Large intestine (tissue), 3 donors: ENCODE results near the gene BTG2. TPM values are rescaled to one million over a fixed set of nuclear protein-coding genes. Genes with fewer than 3 reads are reported as not detected.

Source experiments
- DNase-seq, 2 donors: peaks; one replicate each; pipeline versions ENCODE4 v3.0.0 to v3.0.0-alpha.2; 2013
- H3K27ac ChIP-seq: one replicate; pipeline ENCODE4 v1.5.1; 2013; ENCODE audit warnings: low read length
- H3K27me3 ChIP-seq: 2 replicates; pipeline ENCODE4 v1.6.1; 2013; ENCODE audit warnings: low read length; ENCODE audit not compliant: control insufficient read depth, insufficient read depth
- H3K36me3 ChIP-seq: 2 replicates; pipeline ENCODE4 v1.6.1; 2013; ENCODE audit warnings: low read length; ENCODE audit not compliant: control insufficient read depth, insufficient read depth
- H3K4me1 ChIP-seq: one replicate; pipeline ENCODE4 v1.6.1; 2013; ENCODE audit warnings: low read length; ENCODE audit not compliant: control insufficient read depth, insufficient read depth
- H3K4me3 ChIP-seq: one replicate; pipeline ENCODE4 v1.5.1; 2013; ENCODE audit warnings: low read length
- H3K9me3 ChIP-seq: one replicate; pipeline ENCODE4 v1.6.1; 2013; ENCODE audit warnings: mild to moderate bottlenecking, low read depth, low read length, moderate library complexity; ENCODE audit not compliant: control insufficient read depth
- WGBS: methylation state at CpG from one replicate; pipeline ENCODE4 v1.1.5; 2013; ENCODE audit warnings: low lambda C conversion rate; ENCODE audit not compliant: insufficient coverage; 5-methylcytosine and 5-hydroxymethylcytosine counted together
- polyA plus RNA-seq: library from polyadenylated mRNA; unstranded; fragments of 120-200 nt; gene quantifications from one replicate; pipeline ENCODE4 v1.2.1, GENCODE V29; 2013

BTG2 gene
- polyA plus RNA-seq, 1 donor, result 191 TPM

DNA sequence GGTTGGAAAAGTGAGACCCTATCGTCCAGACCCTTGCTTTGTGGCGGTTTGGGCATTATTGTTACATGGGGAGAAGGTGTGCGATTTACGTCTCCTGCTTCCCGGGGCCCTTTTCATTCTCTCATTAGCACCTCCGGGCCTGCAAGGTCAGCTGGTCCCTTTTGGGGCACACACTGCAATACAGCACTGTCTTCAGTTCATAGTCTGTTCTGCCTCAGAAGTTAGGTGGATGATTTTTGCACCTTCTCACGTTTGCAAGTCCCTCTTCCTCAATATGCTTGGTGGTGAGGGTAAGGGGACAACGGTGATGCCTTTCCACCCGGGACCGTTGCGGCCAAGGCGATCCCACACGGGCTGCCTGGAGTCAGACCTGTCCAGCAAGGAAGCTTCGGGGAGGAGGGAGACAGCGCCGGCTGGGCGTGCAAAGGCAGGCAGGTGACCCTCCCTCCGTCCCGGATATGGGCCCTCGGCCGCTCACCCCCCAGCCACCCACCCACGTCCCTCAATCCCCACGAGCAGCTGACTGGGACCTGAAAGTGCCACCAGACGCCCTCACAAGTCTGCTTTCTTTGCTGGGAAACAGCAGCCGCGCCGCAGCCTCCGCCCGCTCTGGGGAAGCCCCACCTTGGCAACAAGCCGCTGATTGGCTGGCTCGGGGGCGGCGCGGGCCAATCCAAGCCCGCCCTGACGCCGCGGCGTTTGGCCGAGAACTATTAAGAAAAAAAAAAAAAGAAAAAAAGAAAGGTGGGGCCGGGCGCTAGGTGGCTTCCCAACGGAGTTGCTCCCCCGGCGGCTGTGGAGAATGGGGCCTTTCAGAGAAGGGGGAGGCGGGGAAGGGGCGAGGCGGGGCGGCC, 21.7 kb downstream of the BTG2 start:
- Histone ChIP-seq H3K4me1 (peaks cover 55% of the 10 kb centered on the region), H3K4me3 (peak overlapping the region; percentile 51)
- 10% methylated on average over 2 of the region's 49 CpGs for WGBS

DNA sequence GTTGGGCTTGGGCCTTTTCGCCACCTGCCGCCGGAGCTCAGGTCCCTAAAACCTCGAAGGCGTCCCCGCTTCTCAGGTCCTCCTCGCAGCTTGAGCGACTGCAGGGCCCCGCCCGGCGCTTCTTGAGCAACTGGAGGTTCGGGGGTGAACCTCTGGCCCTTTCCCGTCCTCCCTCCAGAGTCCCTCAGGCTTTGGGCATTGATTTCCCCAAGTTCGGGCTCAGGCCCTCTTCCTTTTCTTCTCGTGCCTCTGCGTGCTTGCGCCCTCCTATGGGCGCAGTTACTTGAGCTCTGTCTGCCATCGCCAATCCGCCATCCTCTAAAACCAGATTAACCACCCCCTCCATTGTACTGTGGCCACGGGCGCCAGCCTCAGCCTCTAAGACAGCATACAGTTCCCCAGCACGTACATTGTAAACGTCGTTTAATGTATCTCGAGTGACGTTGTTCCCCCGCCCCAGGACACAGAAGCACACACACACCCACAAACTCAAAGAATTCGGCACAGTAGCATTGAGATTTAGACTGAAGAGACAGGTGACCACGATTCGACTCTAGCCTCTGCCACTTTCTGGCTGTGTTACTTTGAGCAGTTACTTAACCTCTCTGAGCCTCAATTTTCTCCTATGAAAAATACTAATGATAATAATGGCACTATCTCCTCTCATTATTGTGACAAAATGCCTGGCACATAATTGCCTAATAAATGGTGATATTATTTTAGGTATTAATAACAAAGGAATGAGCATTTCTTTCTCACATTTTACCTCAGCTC, 22.6 kb downstream of the BTG2 start:
- peaks cover 47% of the 10 kb centered on the region for H3K4me1 ChIP-seq
- H3K27ac ChIP-seq, result peak overlapping the region; percentile 95
- no peaks in the 10 kb centered on the region for H3K36me3 ChIP-seq
- DNase-seq, result no peak
- no peaks in the 10 kb centered on the region for H3K27me3 ChIP-seq
- WGBS, result no CpG with 5 or more reads among the region's 31 CpGs
- peak overlapping the region; percentile 51 for H3K4me3 ChIP-seq
- H3K9me3 ChIP-seq, result no peaks in the 10 kb centered on the region

More for the DNA sequence above, 21.7 kb downstream of the BTG2 start:
- peak overlapping the region; percentile 95 for H3K27ac ChIP-seq
- peak; percentile 94 to 97 for DNase-seq
- H3K9me3 ChIP-seq, result no peaks in the 10 kb centered on the region
- no peaks in the 10 kb centered on the region for H3K36me3 ChIP-seq
- H3K27me3 ChIP-seq, result no peaks in the 10 kb centered on the region

DNA sequence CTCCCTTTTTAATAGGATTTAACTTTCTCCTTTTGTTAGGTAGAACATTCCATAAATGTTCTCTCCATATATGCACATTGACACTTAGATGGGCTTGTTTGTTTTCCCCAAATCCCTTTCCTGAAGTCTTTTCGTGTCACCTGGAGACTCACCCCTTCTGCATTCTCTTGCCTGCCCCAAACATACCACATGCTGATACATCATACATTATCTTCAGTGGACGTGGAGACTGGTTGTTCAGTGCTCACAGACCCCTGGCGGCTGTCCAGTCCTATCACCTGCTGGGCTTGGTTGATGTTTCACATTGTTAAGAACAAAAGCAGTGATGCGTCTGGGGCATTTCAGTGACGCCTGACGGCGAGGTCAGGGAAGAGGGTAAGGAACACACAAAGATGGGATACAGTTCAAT, 23.4 kb downstream of the BTG2 start:
- no peaks in the 10 kb centered on the region for H3K36me3 ChIP-seq
- no CpG with 5 or more reads among the region's 7 CpGs for WGBS
- no peak overlapping the region for H3K27ac ChIP-seq
- H3K4me1 ChIP-seq, result peaks cover 38% of the 10 kb centered on the region
- H3K27me3 ChIP-seq, result no peaks in the 10 kb centered on the region
- no peak overlapping the region for H3K4me3 ChIP-seq
- DNase-seq, result no peak
- H3K9me3 ChIP-seq, result no peaks in the 10 kb centered on the region

DNA sequence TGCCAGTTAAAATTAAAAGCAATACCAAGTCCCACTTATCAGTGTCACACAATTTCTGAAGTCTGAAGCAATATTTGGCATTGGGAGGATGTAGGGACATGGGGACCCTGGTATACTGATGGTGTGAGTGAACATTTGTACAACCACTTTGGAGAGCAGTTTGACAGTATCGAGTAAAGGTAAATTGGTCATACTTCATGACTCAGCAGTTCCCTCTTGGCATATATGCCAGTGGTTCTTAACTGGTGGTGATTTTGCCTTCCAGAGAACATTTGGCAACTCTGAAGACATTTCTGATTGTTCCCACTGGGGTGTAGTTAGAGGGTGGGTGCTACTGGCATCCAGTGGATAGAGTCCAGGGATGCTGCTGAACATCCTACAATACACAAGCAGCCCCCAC, 25.9 kb downstream of the BTG2 start:
- H3K4me3 ChIP-seq, result no peak overlapping the region
- peaks cover 13% of the 10 kb centered on the region for H3K4me1 ChIP-seq
- H3K27me3 ChIP-seq, result no peaks in the 10 kb centered on the region
- no CpG with 5 or more reads among the region's 1 CpG for WGBS
- H3K9me3 ChIP-seq, result no peaks in the 10 kb centered on the region
- H3K27ac ChIP-seq, result no peak overlapping the region
- DNase-seq, result no peak
- H3K36me3 ChIP-seq, result no peaks in the 10 kb centered on the region

DNA sequence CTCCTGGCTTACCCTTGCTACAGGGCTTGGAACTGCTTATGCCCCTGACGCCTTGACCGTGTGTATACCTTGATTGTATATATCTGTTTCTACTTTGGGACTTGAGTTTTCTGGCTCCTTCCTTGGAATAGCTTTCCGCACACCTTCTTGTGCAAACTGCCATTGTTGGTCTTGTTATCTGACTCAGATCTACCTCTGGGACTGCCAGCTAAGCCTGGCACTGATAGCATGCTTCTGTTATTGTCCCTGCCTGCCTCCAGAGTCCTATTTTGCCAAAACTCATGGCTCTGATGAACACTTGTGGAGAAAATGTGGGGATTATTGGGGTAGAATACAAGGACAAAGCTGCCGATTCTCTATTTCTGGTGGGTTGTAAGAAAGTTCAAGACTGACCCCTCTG, 30.2 kb downstream of the BTG2 start:
- Histone ChIP-seq H3K27ac (no peak overlapping the region), H3K27me3 (no peaks in the 10 kb centered on the region), H3K9me3 (no peaks in the 10 kb centered on the region), H3K4me1 (peaks cover 19% of the 10 kb centered on the region), H3K4me3 (no peak overlapping the region), H3K36me3 (peaks cover under 1% of the 10 kb centered on the region)
- DNase-seq, result no peak
- WGBS, result no CpG with 5 or more reads among the region's 4 CpGs

DNA sequence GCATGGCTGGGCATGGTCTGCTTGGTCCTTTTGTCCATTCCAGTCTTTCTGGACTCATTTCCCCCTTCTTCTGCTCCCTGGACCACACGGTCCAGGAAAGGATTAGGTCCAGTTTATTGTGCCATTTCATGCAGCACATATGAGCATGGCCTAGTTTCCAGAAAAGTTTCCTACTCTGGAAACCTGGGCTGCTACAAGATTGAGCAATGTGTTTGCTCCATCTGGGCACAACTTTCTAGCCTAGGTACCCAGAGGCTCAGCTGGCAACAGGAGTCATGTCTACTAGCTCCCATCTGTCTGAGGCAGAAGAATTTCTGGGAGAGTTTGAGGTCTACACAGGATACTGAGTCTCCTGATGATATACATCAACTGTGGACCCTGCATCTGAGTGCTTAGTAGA, 30.8 kb downstream of the BTG2 start:
- peaks cover 21% of the 10 kb centered on the region for H3K4me1 ChIP-seq
- no CpG with 5 or more reads among the region's 1 CpG for WGBS
- no peaks in the 10 kb centered on the region for H3K9me3 ChIP-seq
- no peak overlapping the region for H3K27ac ChIP-seq
- no peak for DNase-seq
- no peak overlapping the region for H3K4me3 ChIP-seq
- no peaks in the 10 kb centered on the region for H3K27me3 ChIP-seq
- peaks cover 5% of the 10 kb centered on the region for H3K36me3 ChIP-seq

DNA sequence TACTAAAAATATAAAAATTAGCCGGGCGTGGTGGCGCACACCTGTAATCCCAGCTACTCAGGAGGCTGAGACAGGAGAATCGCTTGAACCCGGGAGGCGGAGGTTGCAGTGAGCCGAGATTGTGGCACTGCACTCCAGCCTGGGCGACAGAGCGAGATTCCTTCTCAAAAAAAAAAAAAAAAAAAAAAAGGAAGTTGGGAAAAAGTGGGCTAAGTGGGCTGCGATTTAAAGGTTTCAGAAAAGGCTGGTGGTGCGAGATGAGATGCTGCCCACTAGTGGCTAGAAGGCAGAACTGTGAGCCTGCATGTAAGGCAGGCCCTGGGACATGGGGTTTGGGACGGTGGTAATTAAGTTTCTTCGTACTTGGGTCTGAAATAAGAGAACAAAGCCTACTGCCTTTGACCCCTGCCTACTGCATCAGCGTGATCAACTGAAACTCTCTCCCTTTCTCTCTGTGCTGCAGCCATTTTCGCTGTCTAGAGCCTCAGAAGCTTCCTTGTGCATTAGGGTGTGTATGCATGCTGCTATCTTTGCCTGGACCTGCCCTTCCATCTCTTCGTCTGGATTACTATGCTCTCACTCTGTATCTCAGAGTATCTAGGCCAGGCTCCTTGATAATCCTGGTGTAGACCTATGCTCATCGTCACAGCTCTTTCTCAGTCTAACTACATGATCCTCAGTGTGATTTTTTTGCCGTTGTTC, 33.2 kb downstream of the BTG2 start:
- WGBS, result 90% methylated on average over 2 of the region's 18 CpGs
- H3K4me1 ChIP-seq, result peaks cover 35% of the 10 kb centered on the region
- H3K4me3 ChIP-seq, result no peak overlapping the region
- H3K27ac ChIP-seq, result peak overlapping the region; percentile 3
- no peaks in the 10 kb centered on the region for H3K27me3 ChIP-seq
- DNase-seq, result peak in 1 of 2 donors; percentile 67
- peaks cover 7% of the 10 kb centered on the region for H3K36me3 ChIP-seq
- no peaks in the 10 kb centered on the region for H3K9me3 ChIP-seq

DNA sequence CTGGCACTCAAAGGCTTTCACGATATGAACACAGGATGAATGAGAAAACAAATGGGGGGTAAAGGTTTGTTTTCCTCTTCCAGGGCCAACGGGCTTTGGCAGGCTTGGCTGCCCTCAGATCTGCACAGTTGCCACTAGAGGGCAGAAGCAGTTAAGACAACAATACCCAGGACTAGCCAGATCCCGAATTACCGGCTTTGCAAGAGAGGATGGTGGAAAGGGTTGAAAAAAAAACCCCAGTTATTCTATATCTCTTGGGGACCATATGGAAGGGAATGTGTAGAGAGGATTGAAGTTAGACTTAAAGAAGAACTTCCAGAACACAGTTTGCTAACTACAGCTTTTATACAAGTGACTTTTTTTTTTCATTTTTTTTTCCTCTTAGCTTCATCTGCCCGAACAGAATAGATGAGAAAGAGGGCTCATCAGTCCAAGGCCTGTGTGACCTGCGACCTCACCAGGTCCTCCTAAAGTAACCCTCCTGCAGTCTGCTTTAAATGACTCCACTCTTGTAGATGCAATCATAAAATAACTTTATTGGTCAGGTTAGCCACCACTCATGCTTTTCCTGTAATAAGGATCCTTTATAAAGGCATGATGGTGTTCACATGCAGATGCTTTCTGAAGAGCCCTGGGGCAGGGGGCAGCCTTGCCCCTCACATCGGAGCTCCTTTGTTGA, 34.9 kb downstream of the BTG2 start:
- Histone ChIP-seq H3K4me1 (peaks cover 35% of the 10 kb centered on the region), H3K27me3 (no peaks in the 10 kb centered on the region), H3K9me3 (no peaks in the 10 kb centered on the region), H3K4me3 (no peak overlapping the region), H3K27ac (peak overlapping the region; percentile 14), H3K36me3 (peaks cover 7% of the 10 kb centered on the region)
- peak; percentile 80 to 81 for DNase-seq
- no CpG with 5 or more reads among the region's 7 CpGs for WGBS

DNA sequence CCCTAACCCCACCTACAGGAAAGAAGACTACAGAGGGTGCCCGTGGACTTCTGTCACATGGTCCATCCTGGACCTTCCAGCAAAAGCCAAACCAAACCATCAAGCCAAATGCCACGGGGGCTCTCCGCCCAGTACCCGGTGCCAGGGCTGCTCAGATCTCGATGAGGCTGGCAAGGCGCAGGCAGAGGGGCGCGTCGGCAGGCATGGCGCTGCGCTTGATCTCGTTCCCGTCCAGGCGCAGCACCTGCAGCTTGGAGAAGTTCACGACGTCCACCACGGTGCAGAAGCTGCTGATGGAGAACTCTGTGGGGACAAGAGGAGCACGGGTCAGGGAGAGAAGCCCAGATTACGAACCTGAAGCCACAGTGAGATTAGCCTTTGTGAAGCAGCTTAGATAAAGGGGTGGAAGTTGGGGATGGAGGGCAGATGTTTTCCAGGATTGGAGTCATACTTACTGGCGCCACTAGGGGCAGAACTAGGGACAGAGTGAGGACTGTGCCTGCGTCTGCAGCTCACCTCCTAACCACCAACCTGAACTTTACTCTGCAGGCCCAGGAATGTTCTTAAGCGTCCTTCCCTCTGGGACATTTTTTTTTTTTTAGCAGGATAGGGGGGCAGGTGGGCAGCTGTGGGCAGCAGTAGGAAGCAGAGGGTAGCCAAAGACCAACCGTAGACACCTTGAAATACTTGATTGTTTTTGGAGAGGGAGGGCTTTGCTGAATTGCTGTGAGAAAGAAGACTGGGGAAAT, 37.0 kb downstream of the BTG2 start:
- peak; percentile 75 to 78 for DNase-seq
- Histone ChIP-seq H3K4me1 (peaks cover 35% of the 10 kb centered on the region), H3K27ac (peak overlapping the region; percentile 42)

More for the DNA sequence above, 37.0 kb downstream of the BTG2 start:
- no CpG with 5 or more reads among the region's 23 CpGs for WGBS
- peaks cover 16% of the 10 kb centered on the region for H3K36me3 ChIP-seq
- no peaks in the 10 kb centered on the region for H3K27me3 ChIP-seq
- H3K4me3 ChIP-seq, result no peak overlapping the region
- H3K9me3 ChIP-seq, result no peaks in the 10 kb centered on the region
